ENCODE measurements around the gene FBXL20.

GRCh38 chr17:39246274-39246673 lies 155.2 kb downstream of the FBXL20 start:
- TF ChIP-seq POLR2AphosphoS2 (IDR thresholded peaks at IDR 0.05; ENCODE audit: low read depth, low read length) (no peak), FOS (IDR thresholded peaks at IDR 0.05; ENCODE audit: borderline replicate concordance, extremely low read depth, insufficient read length) (no peak), POLR2A (IDR thresholded peaks at IDR 0.05; ENCODE audit: low read depth, low read length) (no peak), SIN3A (IDR thresholded peaks at IDR 0.05; ENCODE audit: low read depth, low read length) (no peak), CEBPZ (IDR thresholded peaks at IDR 0.05; ENCODE audit: low read depth, low read length) (no peak), RB1 (IDR thresholded peaks at IDR 0.05; ENCODE audit: borderline replicate concordance) (no peak), NFYB (IDR thresholded peaks at IDR 0.05; ENCODE audit: insufficient read depth, low read depth, low read length) (no peak), NR2C2 (IDR thresholded peaks at IDR 0.05; ENCODE audit: borderline replicate concordance, control insufficient read depth, insufficient read length, low read depth) (no peak)

Measured in GM12878 (cell line).